Measurements from ENCODE around the gene IFRD2. TPM values are rescaled to one million over a fixed set of nuclear protein-coding genes. Genes with fewer than 3 reads are reported as not detected.
A peak's percentile ranks its signal among the peaks of the same experiment; 100 is the strongest.

The IFRD2 gene
- total RNA-seq, 4 donors from 2014 or later: 37.3 to 85.4 (median 64.9) TPM

DNA sequence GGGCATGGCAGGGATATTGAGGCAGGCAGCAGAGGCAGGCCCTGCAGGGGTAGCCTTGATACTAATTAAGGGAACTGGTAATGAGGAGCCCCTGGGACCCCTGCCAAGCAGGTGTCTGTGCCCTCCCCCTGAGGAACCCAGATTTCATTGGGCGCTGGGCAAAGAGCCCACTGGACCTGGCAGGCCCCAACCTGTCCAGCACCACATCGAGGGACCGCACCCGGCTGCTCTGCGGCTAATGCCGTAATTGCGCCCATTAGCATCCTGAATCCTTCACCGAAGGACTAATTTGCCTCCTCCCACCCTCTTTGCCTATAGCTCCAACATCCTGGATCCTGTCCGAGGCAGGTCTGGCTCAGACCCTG is 37.0 kb downstream of the IFRD2 start:
- peaks cover 3 to 96% (median 39%) of the 10 kb centered on the region in 3 donors for H3K4me1 ChIP-seq

DNA sequence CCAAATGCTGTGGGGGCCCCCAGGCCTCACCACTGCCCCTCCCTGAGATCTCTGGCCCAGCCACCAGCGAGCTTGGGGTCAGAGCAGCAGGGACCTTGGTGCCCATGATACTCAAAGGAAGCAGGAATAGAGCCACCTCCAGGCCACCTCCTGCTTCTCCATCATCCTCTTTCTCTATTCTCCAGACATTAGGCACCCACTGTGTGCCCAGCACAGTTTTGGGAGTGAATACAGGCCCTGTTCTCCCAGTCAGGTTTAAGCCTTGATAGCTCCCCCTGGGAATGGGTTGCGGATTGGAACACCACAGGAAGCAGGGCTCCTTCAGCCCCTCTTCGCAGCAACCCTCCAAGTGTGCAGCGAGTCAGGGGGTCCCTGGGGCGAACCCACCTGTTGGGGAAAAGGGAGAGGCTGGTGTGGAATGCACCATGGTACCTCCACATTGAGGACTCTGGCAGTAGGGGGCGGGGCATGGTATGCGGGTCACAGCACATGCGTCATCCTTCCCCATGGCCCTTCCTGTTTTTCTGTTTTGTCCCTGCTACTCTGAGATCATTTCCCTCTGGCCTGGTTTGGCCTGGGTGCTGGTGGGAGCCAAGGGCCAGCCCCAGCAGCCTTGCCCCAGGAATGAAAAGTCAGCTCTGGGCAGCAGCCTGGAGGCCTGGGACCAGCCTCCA is 37.5 kb downstream of the IFRD2 start:
- H3K4me1 ChIP-seq: peaks cover 2 to 98% (median 42%) of the 10 kb centered on the region in 3 donors
- no peaks in the 10 kb centered on the region for H3K27me3 ChIP-seq
- ATAC-seq: peak; percentile 68
- WGBS, 2 donors (ENCODE audit: low coverage in 1 of 2): 61 to 75% methylated on average over 2 to 3 of the region's 8 CpGs
- TF ChIP-seq POLR2AphosphoS5 (IDR thresholded peaks at IDR 0.05): peak; percentile 35
- no peak for TF ChIP-seq EP300 (IDR thresholded peaks at IDR 0.05)
- peaks cover 0 to 84% of the 10 kb centered on the region in 2 donors for H3K36me3 ChIP-seq
- H3K27ac ChIP-seq: peak overlapping the region in 3 of 4 donors; percentile 76 to 100 (median 80)
- peaks cover 0 to 8% (median 0%) of the 10 kb centered on the region in 3 donors for H3K9me3 ChIP-seq
- H3K4me3 ChIP-seq: no peak overlapping the region

More for the DNA sequence above, 37.0 kb downstream of the IFRD2 start:
- no peak for ATAC-seq
- 60% methylated on average over 3 of the region's 9 CpGs; no CpG with 5 or more reads in 1 of the 2 donors for WGBS, 2 donors (ENCODE audit: low coverage in 1 of 2)
- Histone ChIP-seq H3K9me3 (peaks cover 0 to 8% (median 0%) of the 10 kb centered on the region in 3 donors), H3K36me3 (peaks cover 0 to 83% of the 10 kb centered on the region in 2 donors), H3K4me3 (no peak overlapping the region), H3K27ac (peak overlapping the region in 3 of 4 donors; percentile 76 to 100 (median 80)), H3K27me3 (no peaks in the 10 kb centered on the region)
- TF ChIP-seq EP300 (IDR thresholded peaks at IDR 0.05): no peak
- no peak for TF ChIP-seq POLR2A (IDR thresholded peaks at IDR 0.05)
- no peak for TF ChIP-seq POLR2AphosphoS5 (IDR thresholded peaks at IDR 0.05)
- TF ChIP-seq, protein P1, sequence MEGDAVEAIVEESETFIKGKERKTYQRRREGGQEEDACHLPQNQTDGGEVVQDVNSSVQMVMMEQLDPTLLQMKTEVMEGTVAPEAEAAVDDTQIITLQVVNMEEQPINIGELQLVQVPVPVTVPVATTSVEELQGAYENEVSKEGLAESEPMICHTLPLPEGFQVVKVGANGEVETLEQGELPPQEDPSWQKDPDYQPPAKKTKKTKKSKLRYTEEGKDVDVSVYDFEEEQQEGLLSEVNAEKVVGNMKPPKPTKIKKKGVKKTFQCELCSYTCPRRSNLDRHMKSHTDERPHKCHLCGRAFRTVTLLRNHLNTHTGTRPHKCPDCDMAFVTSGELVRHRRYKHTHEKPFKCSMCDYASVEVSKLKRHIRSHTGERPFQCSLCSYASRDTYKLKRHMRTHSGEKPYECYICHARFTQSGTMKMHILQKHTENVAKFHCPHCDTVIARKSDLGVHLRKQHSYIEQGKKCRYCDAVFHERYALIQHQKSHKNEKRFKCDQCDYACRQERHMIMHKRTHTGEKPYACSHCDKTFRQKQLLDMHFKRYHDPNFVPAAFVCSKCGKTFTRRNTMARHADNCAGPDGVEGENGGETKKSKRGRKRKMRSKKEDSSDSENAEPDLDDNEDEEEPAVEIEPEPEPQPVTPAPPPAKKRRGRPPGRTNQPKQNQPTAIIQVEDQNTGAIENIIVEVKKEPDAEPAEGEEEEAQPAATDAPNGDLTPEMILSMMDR (IDR thresholded peaks at IDR 0.05): no peak

DNA sequence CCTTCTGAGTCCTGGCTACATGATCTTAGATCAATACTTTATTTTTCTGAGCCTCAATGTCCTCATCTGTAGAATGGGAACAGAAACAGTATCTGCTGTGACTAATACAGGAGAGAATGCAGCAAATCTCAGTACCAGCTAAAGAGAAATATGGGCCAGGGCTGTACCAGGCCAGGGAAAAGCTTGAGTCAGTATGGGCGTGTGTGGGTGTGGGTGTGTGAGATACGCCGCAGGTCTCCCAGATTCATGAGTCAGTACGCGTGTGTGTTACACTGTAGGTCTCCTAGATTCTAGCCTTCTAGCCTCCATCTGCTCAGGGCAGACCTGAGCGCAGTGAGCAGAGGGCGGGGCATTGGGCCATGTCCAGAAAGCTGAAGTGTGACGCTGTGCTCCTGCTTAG is 41.0 kb downstream of the IFRD2 start:
- TF ChIP-seq POLR2AphosphoS5 (IDR thresholded peaks at IDR 0.05) (no peak), EP300 (IDR thresholded peaks at IDR 0.05) (no peak), POLR2A (IDR thresholded peaks at IDR 0.05) (no peak)
- TF ChIP-seq, protein P1 (IDR thresholded peaks at IDR 0.05): no peak
- WGBS, 2 donors (ENCODE audit: low coverage in 1 of 2): 51% methylated on average over 8 of the region's 8 CpGs; no CpG with 5 or more reads in 1 of the 2 donors
- Histone ChIP-seq H3K9me3 (no peaks in the 10 kb centered on the region), H3K36me3 (peaks cover 0 to 65% of the 10 kb centered on the region in 2 donors), H3K27ac (peak overlapping the region in 3 of 4 donors; percentile 53 to 100 (median 76)), H3K27me3 (no peaks in the 10 kb centered on the region), H3K4me3 (no peak overlapping the region), H3K4me1 (peaks cover 3 to 100% (median 69%) of the 10 kb centered on the region in 3 donors)
- ATAC-seq: no peak

DNA sequence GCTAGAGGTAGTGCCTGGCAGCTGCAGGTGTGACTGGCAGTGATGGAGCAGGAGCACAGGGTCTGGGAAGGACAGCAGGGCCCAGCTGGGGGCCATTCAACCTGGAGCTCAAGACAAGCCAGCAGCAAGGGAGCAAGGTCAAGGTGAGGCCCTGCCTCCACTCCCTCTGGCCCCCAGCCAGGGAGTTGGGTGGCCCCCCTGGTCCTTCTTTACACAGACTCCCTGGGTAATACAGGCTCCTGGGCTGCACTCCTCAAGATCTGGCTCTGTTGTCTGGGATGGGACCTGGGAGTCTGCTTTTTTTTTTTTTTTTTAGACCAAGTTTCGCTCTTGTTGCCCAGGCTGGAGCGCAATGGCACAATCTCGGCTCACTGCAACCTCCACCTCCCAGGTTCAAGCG is 41.7 kb downstream of the IFRD2 start:
- WGBS, 2 donors (ENCODE audit: low coverage in 1 of 2): 86% methylated on average over 4 of the region's 4 CpGs; no CpG with 5 or more reads in 1 of the 2 donors
- peak overlapping the region in 3 of 4 donors; percentile 76 to 100 (median 78) for H3K27ac ChIP-seq
- no peaks in the 10 kb centered on the region for H3K9me3 ChIP-seq
- no peak overlapping the region for H3K4me3 ChIP-seq
- peaks cover 3 to 100% (median 75%) of the 10 kb centered on the region in 3 donors for H3K4me1 ChIP-seq
- TF ChIP-seq EP300 (IDR thresholded peaks at IDR 0.05): no peak
- TF ChIP-seq, protein P1 (IDR thresholded peaks at IDR 0.05): no peak
- no peak for TF ChIP-seq POLR2A (IDR thresholded peaks at IDR 0.05)
- no peak for TF ChIP-seq POLR2AphosphoS5 (IDR thresholded peaks at IDR 0.05)
- peaks cover 0 to 58% of the 10 kb centered on the region in 2 donors for H3K36me3 ChIP-seq
- ATAC-seq: no peak
- H3K27me3 ChIP-seq: no peaks in the 10 kb centered on the region

DNA sequence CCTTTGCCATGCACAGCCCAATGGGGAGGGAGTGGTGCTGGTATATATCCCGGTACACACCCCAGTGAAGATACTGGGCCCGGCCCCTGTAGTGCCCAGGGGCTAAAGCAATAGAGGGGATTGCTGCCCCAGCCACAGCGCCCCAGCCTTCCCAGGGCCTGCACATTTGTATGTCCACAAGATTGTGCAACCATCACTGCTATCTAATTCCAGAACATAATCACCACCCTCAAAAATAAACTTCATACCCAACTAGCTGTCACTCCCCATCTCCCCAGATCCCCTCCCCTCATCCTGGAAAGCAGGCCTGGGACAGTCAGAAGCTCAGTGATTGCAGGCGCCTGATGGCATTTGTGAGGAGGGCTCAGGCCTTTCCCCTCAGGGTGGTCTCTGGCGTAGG is 42.8 kb downstream of the IFRD2 start:
- H3K36me3 ChIP-seq: peaks cover 0 to 48% of the 10 kb centered on the region in 2 donors
- no peaks in the 10 kb centered on the region for H3K27me3 ChIP-seq
- peaks cover 3 to 100% (median 75%) of the 10 kb centered on the region in 3 donors for H3K4me1 ChIP-seq
- peak overlapping the region in 3 of 4 donors; percentile 78 to 100 (median 96) for H3K27ac ChIP-seq
- WGBS, 2 donors (ENCODE audit: low coverage in 1 of 2): 88 to 100% methylated on average over 1 to 2 of the region's 5 CpGs
- no peak for ATAC-seq
- TF ChIP-seq EP300 (IDR thresholded peaks at IDR 0.05) (no peak), POLR2AphosphoS5 (IDR thresholded peaks at IDR 0.05) (no peak), POLR2A (IDR thresholded peaks at IDR 0.05) (no peak)
- TF ChIP-seq, protein P1 (IDR thresholded peaks at IDR 0.05): no peak
- no peaks in the 10 kb centered on the region for H3K9me3 ChIP-seq
- H3K4me3 ChIP-seq: no peak overlapping the region

Data from gastroesophageal sphincter (tissue), 4 donors.